Testis (tissue), 3 donors: ENCODE measurements around the gene TBC1D22A. TPM values are rescaled to one million over a fixed set of nuclear protein-coding genes. Genes with fewer than 3 reads are reported as not detected.

Source experiments
- DNase-seq: peaks from one replicate; pipeline ENCODE4 v3.0.0-alpha.2; 2019
- H3K27ac ChIP-seq, 2 donors: fragments of 200-600 bp; sonication (generic); one replicate each; pipeline ENCODE4 v1.5.1; 2019
- H3K27me3 ChIP-seq: fragments of 200-600 bp; sonication (generic); one replicate; pipeline ENCODE4 v1.5.1; 2019
- H3K36me3 ChIP-seq: fragments of 200-600 bp; sonication (generic); one replicate; pipeline ENCODE4 v1.5.1; 2017; ENCODE audit warnings: low read depth; ENCODE audit errors: missing control alignments
- H3K4me1 ChIP-seq: fragments of 200-600 bp; sonication (generic); one replicate; pipeline ENCODE4 v1.5.1; 2019
- H3K4me3 ChIP-seq, 2 donors: fragments of 200-600 bp; sonication (generic); one replicate each; pipeline ENCODE4 v1.5.1; 2017 to 2019
- H3K9me3 ChIP-seq: fragments of 200-600 bp; sonication (generic); one replicate; pipeline ENCODE4 v1.5.1; 2017
- POLR2A ChIP-seq: fragments of 450-650 bp; IDR thresholded peaks from one replicate; pipeline ENCODE4 v1.6.1; 2017; ENCODE audit warnings: antibody characterized with exemption, mild to moderate bottlenecking, moderate library complexity
- WGBS, 2 donors: methylation state at CpG; one replicate each; pipeline ENCODE4 v1.1.5; 2018; 5-methylcytosine and 5-hydroxymethylcytosine counted together
- intact Hi-C: fragments of 100-400 bp; cut with DNase I; formaldehyde crosslinking; loops from one replicate; pipeline ENCODE4 v1.15.1; 2023; ENCODE audit warnings: low total_unique reads
- polyA plus RNA-seq: library from polyadenylated mRNA; stranded (reverse); fragments of 350-450 nt; fragmentation: Illumina TruSeq; extraction: RNeasy Lipid Tissue Mini Kit (QIAGEN cat#74804); gene quantifications from one replicate; pipeline ENCODE4 v1.2.3, GENCODE V29; 2014; ENCODE audit warnings: low read depth, low replicate concordance; ENCODE audit not compliant: insufficient read depth
- total RNA-seq, 2 donors: library from RNA; depleted of rRNA; stranded (reverse); fragments of >200 nt; gene quantifications; one replicate each; pipeline ENCODE4 v1.2.3, GENCODE V29; 2016
- TF ChIP-seq, protein P1 (sequence below), 3 experiments: fragments of 450-650 bp in 2 of 3; fragments of 200-600 bp in 1 of 3; sonication (generic) in 1 of 3; IDR thresholded peaks; one replicate each; pipeline ENCODE4 v1.5.1; 2016 to 2019; ENCODE audit warnings: antibody characterized with exemption in 3 of 3, mild to moderate bottlenecking in 2 of 3, moderate library complexity in 1 of 3

The TBC1D22A gene
- total and polyA plus RNA-seq, 3 donors from 2014 or later: 16.6 to 32.8 (median 28.5) TPM

DNA sequence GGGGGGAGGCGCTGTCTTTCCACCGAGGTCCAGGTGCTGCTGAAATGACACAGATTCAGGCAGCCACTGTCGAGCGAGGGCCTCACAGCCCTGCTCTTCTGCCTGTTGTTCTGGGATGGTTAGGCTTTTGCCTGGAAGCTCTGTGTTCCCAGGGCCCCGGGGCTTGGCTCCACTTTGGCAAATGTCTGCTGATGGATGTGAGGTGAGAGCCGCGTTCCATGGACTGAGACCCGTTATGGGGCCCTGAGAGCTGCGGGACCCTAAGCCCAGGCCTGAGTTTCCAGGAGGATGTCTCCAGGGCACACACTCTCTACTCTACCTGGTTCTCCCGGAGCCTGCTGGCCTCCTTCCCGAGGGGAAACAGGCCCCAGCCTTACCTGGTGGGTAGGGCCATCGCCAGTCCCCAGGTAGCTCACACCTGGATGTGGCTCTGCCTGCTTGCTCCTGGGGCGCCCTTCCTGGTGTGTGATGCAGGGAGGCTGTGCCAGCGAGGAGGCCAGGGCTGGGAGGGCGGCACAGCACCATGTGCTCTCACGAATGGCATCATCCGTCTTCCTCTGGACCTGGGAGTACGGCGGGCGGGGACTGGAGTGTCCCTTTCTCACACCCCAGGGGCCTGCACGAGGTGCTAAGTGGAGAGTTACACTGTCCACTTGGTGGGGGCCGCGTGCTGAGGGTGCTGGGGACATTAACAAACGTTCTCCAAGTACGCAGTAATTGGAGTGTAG, 435.5 kb downstream of the TBC1D22A start:
- Histone ChIP-seq H3K9me3 (no peaks in the 10 kb centered on the region), H3K36me3 (no peaks in the 10 kb centered on the region), H3K27ac (no peak overlapping the region), H3K4me1 (peaks cover 12% of the 10 kb centered on the region), H3K4me3 (no peak overlapping the region), H3K27me3 (no peaks in the 10 kb centered on the region)
- TF ChIP-seq, protein P1, sequence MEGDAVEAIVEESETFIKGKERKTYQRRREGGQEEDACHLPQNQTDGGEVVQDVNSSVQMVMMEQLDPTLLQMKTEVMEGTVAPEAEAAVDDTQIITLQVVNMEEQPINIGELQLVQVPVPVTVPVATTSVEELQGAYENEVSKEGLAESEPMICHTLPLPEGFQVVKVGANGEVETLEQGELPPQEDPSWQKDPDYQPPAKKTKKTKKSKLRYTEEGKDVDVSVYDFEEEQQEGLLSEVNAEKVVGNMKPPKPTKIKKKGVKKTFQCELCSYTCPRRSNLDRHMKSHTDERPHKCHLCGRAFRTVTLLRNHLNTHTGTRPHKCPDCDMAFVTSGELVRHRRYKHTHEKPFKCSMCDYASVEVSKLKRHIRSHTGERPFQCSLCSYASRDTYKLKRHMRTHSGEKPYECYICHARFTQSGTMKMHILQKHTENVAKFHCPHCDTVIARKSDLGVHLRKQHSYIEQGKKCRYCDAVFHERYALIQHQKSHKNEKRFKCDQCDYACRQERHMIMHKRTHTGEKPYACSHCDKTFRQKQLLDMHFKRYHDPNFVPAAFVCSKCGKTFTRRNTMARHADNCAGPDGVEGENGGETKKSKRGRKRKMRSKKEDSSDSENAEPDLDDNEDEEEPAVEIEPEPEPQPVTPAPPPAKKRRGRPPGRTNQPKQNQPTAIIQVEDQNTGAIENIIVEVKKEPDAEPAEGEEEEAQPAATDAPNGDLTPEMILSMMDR (IDR thresholded peaks at IDR 0.05): no peak
- TF ChIP-seq POLR2A: no peak
- WGBS, 2 donors: 83 to 88% methylated on average over 13 to 25 of the region's 25 CpGs
- intact Hi-C loops: no loop called here
- peak; percentile 13 for DNase-seq

DNA sequence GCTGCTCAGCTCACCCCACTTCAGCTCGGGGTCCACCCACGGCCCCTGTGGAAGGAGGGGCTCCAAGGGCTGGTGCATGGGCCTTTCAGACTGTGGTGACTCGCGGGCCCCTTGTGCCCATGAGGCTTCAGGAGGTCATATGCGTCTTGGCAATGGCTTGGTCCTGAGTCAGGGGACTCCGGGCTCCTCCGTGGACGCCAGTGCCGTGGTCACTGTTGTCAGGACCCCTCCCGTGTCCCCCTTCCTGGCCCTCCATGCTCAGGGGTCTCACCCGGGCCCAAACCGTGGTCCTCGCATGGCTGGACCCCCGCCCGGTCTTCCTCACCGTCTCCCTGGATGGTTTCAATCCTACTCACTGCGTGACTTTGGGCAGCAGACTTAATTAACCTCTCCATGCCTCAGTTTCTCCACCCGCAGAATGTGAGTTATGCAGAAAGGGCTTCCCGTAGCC, 436.4 kb downstream of the TBC1D22A start:
- Histone ChIP-seq H3K4me1 (peaks cover 15% of the 10 kb centered on the region), H3K9me3 (no peaks in the 10 kb centered on the region), H3K4me3 (no peak overlapping the region), H3K36me3 (no peaks in the 10 kb centered on the region), H3K27ac (no peak overlapping the region), H3K27me3 (no peaks in the 10 kb centered on the region)
- WGBS, 2 donors: 92 to 98% methylated on average over 5 to 19 of the region's 19 CpGs
- no peak for TF ChIP-seq POLR2A
- TF ChIP-seq, protein P1 (IDR thresholded peaks at IDR 0.05): no peak
- intact Hi-C loops: no loop called here
- DNase-seq: peak; percentile 11

DNA sequence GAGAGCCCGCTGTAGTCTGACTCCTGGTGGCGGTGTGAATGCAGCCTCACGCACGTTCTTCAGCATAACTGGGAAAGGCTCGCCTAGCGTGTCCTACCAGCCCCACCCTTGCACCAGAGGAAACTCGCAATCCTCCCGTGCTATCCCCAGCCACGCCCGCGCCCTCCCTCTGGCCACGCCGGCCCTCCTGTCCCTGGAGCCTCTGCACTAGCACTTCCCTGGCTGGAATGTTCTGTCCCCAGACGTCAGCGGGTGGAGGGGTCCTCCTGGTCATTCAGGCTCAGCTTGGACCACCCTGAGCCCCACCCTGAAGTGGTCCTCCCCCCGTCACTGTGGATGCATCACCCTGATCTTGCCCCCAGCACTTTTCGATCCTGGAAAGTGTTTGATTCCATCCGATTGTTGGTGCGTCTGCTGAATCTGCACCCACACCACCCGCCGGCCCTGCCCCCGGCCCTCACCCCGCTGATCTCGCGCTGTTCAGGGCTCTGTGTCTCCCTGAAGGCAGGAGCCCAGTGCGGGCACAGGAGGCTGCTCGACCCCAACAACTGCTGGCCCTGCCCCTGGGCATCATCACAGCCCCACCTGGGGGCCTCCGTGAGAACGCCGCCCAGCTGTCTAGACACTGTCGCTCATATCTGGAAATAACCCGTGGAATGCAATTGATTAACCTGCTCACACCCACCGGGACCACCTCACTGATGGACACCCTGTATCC, 437.0 kb downstream of the TBC1D22A start:
- Histone ChIP-seq H3K4me3 (no peak overlapping the region), H3K27me3 (no peaks in the 10 kb centered on the region), H3K36me3 (no peaks in the 10 kb centered on the region), H3K4me1 (peaks cover 19% of the 10 kb centered on the region), H3K9me3 (no peaks in the 10 kb centered on the region), H3K27ac (no peak overlapping the region)
- TF ChIP-seq, protein P1 (IDR thresholded peaks at IDR 0.05): no peak
- TF ChIP-seq POLR2A: no peak
- intact Hi-C loops: no loop called here
- peak; percentile 15 for DNase-seq
- WGBS, 2 donors: 86 to 91% methylated on average over 26 to 31 of the region's 33 CpGs

DNA sequence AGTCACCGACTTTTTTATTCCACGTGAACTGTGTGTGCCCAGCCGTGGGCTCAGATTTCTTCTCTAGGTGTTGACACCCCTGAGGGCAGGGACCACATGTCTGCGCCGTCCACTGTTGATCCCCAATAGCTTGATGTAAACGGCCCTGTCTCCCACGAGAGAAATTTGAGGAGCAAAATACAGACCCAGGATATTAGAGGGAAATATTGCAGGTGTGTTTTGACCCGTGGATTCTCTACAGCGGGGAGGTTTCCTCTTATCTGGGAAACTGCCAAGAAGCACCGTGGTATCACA, 437.5 kb downstream of the TBC1D22A start:
- TF ChIP-seq POLR2A: no peak
- TF ChIP-seq, protein P1 (IDR thresholded peaks at IDR 0.05): no peak
- H3K9me3 ChIP-seq: no peaks in the 10 kb centered on the region
- H3K27me3 ChIP-seq: no peaks in the 10 kb centered on the region
- H3K27ac ChIP-seq: no peak overlapping the region
- DNase-seq: no peak
- H3K4me3 ChIP-seq: no peak overlapping the region
- peaks cover 19% of the 10 kb centered on the region for H3K4me1 ChIP-seq
- 58 to 66% methylated on average over 8 to 10 of the region's 10 CpGs for WGBS, 2 donors
- H3K36me3 ChIP-seq: no peaks in the 10 kb centered on the region
- intact Hi-C loops: no loop called here
